SH-SY5Y (cell line): ENCODE measurements around the gene KDM7A.

Source experiments
- GATA2 ChIP-seq: IDR thresholded peaks from 2 replicates; pipeline ENCODE4 v1.6.1; 2011; ENCODE audit warnings: mild to moderate bottlenecking, low read depth, low read length
- GATA3 ChIP-seq: IDR thresholded peaks from 2 replicates; pipeline ENCODE4 v1.6.1; 2011; ENCODE audit warnings: low read depth, mild to moderate bottlenecking, low read length, moderate library complexity

GRCh38 chr7:140146574-140146973 is 30.2 kb downstream of the KDM7A start:
- TF ChIP-seq GATA2 (no peak), GATA3 (no peak)
